ENCODE results near the gene GRAMD1B.

GRAMD1B gene

GRCh38 chr11:123425367-123425766 is 4.7 kb upstream of the GRAMD1B start:
- TF ChIP-seq, protein P1, sequence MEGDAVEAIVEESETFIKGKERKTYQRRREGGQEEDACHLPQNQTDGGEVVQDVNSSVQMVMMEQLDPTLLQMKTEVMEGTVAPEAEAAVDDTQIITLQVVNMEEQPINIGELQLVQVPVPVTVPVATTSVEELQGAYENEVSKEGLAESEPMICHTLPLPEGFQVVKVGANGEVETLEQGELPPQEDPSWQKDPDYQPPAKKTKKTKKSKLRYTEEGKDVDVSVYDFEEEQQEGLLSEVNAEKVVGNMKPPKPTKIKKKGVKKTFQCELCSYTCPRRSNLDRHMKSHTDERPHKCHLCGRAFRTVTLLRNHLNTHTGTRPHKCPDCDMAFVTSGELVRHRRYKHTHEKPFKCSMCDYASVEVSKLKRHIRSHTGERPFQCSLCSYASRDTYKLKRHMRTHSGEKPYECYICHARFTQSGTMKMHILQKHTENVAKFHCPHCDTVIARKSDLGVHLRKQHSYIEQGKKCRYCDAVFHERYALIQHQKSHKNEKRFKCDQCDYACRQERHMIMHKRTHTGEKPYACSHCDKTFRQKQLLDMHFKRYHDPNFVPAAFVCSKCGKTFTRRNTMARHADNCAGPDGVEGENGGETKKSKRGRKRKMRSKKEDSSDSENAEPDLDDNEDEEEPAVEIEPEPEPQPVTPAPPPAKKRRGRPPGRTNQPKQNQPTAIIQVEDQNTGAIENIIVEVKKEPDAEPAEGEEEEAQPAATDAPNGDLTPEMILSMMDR (IDR thresholded peaks at IDR 0.05; ENCODE audit: insufficient read depth, low read length, poor library complexity, severe bottlenecking): no peak
- no peak for DNase-seq (ENCODE audit: extremely low read depth, insufficient read length)
- Histone ChIP-seq H3K4me3 (replicated peaks; ENCODE audit: low read depth, low read length) (no peak overlapping the region), H3K27me3 (replicated peaks; ENCODE audit: control insufficient read depth, insufficient read depth, low read length) (no peaks in the 10 kb centered on the region; the same call in 1 of the 2 replicates), H3K36me3 (ENCODE audit: control insufficient read depth, insufficient read depth, low read length) (no peaks in the 10 kb centered on the region)

- H3K36me3 ChIP-seq (ENCODE audit: control insufficient read depth, insufficient read depth, low read length): no peaks in the 10 kb centered on the region
- TF ChIP-seq, protein P1 (IDR thresholded peaks at IDR 0.05; ENCODE audit: insufficient read depth, low read length, poor library complexity, severe bottlenecking): no peak
- no peak for DNase-seq (ENCODE audit: extremely low read depth, insufficient read length)
- no peak overlapping the region for H3K4me3 ChIP-seq (replicated peaks; ENCODE audit: low read depth, low read length)
- H3K27me3 ChIP-seq (replicated peaks; ENCODE audit: control insufficient read depth, insufficient read depth, low read length): no peaks in the 10 kb centered on the region; the same call in 1 of the 2 replicates
These were observed 3.3 kb upstream of the GRAMD1B start for GRCh38 chr11:123426789-123427188.

- H3K27me3 ChIP-seq (replicated peaks; ENCODE audit: control insufficient read depth, insufficient read depth, low read length): no peaks in the 10 kb centered on the region; the same call in 1 of the 2 replicates
- TF ChIP-seq, protein P1 (IDR thresholded peaks at IDR 0.05; ENCODE audit: insufficient read depth, low read length, poor library complexity, severe bottlenecking): no peak
These were observed 2.7 kb upstream of the GRAMD1B start for GRCh38 chr11:123427405-123427804.

GRCh38 chr11:123428116-123428715 is 1.9 kb upstream of the GRAMD1B start:
- Histone ChIP-seq H3K27me3 (replicated peaks; ENCODE audit: control insufficient read depth, insufficient read depth, low read length) (no peaks in the 10 kb centered on the region; the same call in 1 of the 2 replicates), H3K4me3 (replicated peaks; ENCODE audit: low read depth, low read length) (no peak overlapping the region), H3K36me3 (ENCODE audit: control insufficient read depth, insufficient read depth, low read length) (no peaks in the 10 kb centered on the region)
- TF ChIP-seq, protein P1 (IDR thresholded peaks at IDR 0.05; ENCODE audit: insufficient read depth, low read length, poor library complexity, severe bottlenecking): no peak
- no peak for DNase-seq (ENCODE audit: extremely low read depth, insufficient read length)

More at GRCh38 chr11:123427405-123427804, 2.7 kb upstream of the GRAMD1B start:
- no peak overlapping the region for H3K4me3 ChIP-seq (replicated peaks; ENCODE audit: low read depth, low read length)
- DNase-seq (ENCODE audit: extremely low read depth, insufficient read length): no peak
- H3K36me3 ChIP-seq (ENCODE audit: control insufficient read depth, insufficient read depth, low read length): no peaks in the 10 kb centered on the region

- no peaks in the 10 kb centered on the region for H3K36me3 ChIP-seq (ENCODE audit: control insufficient read depth, insufficient read depth, low read length)
- H3K4me3 ChIP-seq (replicated peaks; ENCODE audit: low read depth, low read length): no peak overlapping the region
- TF ChIP-seq, protein P1 (IDR thresholded peaks at IDR 0.05; ENCODE audit: insufficient read depth, low read length, poor library complexity, severe bottlenecking): no peak
- H3K27me3 ChIP-seq (replicated peaks; ENCODE audit: control insufficient read depth, insufficient read depth, low read length): no peaks in the 10 kb centered on the region; the same call in 1 of the 2 replicates
- DNase-seq (ENCODE audit: extremely low read depth, insufficient read length): no peak
These were observed 733 bp upstream of the GRAMD1B start for GRCh38 chr11:123429336-123429735.

Data from GM06990 (cell line).